GM12875 (cell line): ENCODE data around the gene PIK3C2G.

Source experiments
- H3K4me3 ChIP-seq: one replicate; pipeline ENCODE4 v1.5.1; 2011; ENCODE audit warnings: low read depth, low read length, control low read depth
- TF ChIP-seq, protein P1 (sequence below): IDR thresholded peaks from 2 replicates; pipeline ENCODE4 v1.5.1; 2011; ENCODE audit warnings: low read depth, mild to moderate bottlenecking, control low read depth, inconsistent platforms, low read length, moderate library complexity, borderline replicate concordance; ENCODE audit not compliant: insufficient read depth

Gene PIK3C2G

GRCh38 chr12:18430425-18431048 is 169.2 kb downstream of the PIK3C2G start:
- TF ChIP-seq, protein P1, sequence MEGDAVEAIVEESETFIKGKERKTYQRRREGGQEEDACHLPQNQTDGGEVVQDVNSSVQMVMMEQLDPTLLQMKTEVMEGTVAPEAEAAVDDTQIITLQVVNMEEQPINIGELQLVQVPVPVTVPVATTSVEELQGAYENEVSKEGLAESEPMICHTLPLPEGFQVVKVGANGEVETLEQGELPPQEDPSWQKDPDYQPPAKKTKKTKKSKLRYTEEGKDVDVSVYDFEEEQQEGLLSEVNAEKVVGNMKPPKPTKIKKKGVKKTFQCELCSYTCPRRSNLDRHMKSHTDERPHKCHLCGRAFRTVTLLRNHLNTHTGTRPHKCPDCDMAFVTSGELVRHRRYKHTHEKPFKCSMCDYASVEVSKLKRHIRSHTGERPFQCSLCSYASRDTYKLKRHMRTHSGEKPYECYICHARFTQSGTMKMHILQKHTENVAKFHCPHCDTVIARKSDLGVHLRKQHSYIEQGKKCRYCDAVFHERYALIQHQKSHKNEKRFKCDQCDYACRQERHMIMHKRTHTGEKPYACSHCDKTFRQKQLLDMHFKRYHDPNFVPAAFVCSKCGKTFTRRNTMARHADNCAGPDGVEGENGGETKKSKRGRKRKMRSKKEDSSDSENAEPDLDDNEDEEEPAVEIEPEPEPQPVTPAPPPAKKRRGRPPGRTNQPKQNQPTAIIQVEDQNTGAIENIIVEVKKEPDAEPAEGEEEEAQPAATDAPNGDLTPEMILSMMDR: peak; percentile 62
- H3K4me3 ChIP-seq: no peak overlapping the region

DNA sequence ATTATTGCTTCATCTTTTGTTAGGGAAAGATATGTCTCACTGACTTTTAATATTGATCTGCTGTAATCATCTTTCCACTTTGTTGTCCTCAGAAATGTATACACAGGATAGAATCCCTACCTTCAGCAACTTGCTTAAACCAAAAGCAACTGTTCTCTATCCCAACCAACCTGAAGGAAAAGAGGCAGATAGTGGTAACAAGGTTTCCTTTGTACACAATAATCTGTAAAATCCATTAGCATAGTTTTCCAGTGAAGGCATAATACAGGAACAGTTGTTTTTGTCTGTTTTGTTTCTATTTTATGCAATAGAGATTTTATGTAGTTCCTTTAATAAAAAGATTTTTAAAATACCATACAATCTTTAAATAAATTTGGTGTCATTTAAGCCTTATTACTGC is 170.5 kb downstream of the PIK3C2G start:
- no peak overlapping the region for H3K4me3 ChIP-seq
- TF ChIP-seq, protein P1: no peak

GRCh38 chr12:18432206-18432605 is 170.9 kb downstream of the PIK3C2G start:
- TF ChIP-seq, protein P1: no peak
- no peak overlapping the region for H3K4me3 ChIP-seq

- H3K4me3 ChIP-seq: no peak overlapping the region
- TF ChIP-seq, protein P1: no peak
Measured at GRCh38 chr12:18436170-18436569, 174.9 kb downstream of the PIK3C2G start.

GRCh38 chr12:18439541-18439940 is 178.2 kb downstream of the PIK3C2G start:
- TF ChIP-seq, protein P1: no peak
- H3K4me3 ChIP-seq: no peak overlapping the region

GRCh38 chr12:18443768-18444437 is 182.6 kb downstream of the PIK3C2G start:
- no peak overlapping the region for H3K4me3 ChIP-seq
- TF ChIP-seq, protein P1: no peak

DNA sequence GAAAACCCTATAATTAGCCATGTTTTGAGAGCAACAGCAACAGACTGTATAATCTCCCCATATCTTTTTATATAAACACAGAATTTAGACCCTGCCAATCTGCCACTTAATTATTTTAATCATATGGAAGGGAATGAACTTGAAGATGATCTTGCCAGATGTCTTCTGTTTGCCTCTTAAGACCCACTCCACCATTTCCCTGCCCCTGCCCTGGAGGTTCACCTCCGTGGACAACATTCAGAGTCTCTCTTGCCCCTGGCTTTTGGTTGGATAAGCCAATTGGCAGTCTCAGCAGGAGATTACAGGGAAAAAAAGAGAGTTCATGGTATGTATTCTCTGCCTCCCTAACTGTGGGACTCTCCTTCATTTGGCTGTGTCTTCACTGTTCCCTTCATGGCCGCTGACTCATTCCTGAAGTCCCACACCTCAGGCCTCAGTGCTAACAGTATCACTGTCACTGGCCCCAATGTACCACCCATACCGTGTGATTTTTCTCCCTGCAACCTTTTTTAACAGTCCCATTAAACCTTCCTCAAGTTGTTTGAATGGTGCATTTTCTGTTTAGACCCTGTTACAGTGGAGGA is 184.8 kb downstream of the PIK3C2G start:
- no peak overlapping the region for H3K4me3 ChIP-seq
- TF ChIP-seq, protein P1: no peak
